ENCODE results near the gene KIAA2012. TPM values are rescaled to one million over a fixed set of nuclear protein-coding genes. Genes with fewer than 3 reads are reported as not detected.

KIAA2012 gene
- total and polyA plus RNA-seq, 2 of the 8 experiments (the other 6 are each of a cell fraction or from before 2014, with no cell fraction given) = not detected

DNA sequence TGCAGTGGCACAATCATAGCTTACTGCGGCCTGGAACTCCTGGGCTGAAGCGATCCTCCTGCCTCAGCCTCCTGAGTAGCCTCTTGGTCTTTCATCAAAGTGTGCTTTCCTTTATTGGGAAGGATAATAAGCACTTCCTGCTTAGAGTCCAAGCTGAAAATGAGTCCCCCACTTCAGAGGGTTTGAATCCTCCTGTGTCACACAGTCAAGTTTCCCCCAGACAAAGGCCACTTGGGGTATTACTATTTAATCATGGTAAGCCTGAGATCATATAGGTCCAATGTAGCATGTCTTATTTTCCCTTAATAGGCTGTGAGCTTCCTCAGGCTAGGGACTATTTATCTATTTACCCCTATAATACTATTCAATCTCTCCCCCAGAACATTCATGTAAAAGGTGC lies 11.4 kb upstream of the KIAA2012 start (continued):
- TF ChIP-seq SP2 (IDR thresholded peaks at IDR 0.05; ENCODE audit: low read length) (no peak), EGR1 (IDR thresholded peaks at IDR 0.05; ENCODE audit: borderline replicate concordance, low read depth, low read length) (no peak), SRF (IDR thresholded peaks at IDR 0.05; ENCODE audit: low read depth, low read length) (no peak), ZNF274 (IDR thresholded peaks at IDR 0.05; ENCODE audit: borderline replicate concordance, extremely low read depth, low read length) (no peak)
- TF ChIP-seq, protein P1, sequence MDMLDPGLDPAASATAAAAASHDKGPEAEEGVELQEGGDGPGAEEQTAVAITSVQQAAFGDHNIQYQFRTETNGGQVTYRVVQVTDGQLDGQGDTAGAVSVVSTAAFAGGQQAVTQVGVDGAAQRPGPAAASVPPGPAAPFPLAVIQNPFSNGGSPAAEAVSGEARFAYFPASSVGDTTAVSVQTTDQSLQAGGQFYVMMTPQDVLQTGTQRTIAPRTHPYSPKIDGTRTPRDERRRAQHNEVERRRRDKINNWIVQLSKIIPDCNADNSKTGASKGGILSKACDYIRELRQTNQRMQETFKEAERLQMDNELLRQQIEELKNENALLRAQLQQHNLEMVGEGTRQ (IDR thresholded peaks at IDR 0.05; ENCODE audit: low read length) = no peak
- TF ChIP-seq, protein P2, sequence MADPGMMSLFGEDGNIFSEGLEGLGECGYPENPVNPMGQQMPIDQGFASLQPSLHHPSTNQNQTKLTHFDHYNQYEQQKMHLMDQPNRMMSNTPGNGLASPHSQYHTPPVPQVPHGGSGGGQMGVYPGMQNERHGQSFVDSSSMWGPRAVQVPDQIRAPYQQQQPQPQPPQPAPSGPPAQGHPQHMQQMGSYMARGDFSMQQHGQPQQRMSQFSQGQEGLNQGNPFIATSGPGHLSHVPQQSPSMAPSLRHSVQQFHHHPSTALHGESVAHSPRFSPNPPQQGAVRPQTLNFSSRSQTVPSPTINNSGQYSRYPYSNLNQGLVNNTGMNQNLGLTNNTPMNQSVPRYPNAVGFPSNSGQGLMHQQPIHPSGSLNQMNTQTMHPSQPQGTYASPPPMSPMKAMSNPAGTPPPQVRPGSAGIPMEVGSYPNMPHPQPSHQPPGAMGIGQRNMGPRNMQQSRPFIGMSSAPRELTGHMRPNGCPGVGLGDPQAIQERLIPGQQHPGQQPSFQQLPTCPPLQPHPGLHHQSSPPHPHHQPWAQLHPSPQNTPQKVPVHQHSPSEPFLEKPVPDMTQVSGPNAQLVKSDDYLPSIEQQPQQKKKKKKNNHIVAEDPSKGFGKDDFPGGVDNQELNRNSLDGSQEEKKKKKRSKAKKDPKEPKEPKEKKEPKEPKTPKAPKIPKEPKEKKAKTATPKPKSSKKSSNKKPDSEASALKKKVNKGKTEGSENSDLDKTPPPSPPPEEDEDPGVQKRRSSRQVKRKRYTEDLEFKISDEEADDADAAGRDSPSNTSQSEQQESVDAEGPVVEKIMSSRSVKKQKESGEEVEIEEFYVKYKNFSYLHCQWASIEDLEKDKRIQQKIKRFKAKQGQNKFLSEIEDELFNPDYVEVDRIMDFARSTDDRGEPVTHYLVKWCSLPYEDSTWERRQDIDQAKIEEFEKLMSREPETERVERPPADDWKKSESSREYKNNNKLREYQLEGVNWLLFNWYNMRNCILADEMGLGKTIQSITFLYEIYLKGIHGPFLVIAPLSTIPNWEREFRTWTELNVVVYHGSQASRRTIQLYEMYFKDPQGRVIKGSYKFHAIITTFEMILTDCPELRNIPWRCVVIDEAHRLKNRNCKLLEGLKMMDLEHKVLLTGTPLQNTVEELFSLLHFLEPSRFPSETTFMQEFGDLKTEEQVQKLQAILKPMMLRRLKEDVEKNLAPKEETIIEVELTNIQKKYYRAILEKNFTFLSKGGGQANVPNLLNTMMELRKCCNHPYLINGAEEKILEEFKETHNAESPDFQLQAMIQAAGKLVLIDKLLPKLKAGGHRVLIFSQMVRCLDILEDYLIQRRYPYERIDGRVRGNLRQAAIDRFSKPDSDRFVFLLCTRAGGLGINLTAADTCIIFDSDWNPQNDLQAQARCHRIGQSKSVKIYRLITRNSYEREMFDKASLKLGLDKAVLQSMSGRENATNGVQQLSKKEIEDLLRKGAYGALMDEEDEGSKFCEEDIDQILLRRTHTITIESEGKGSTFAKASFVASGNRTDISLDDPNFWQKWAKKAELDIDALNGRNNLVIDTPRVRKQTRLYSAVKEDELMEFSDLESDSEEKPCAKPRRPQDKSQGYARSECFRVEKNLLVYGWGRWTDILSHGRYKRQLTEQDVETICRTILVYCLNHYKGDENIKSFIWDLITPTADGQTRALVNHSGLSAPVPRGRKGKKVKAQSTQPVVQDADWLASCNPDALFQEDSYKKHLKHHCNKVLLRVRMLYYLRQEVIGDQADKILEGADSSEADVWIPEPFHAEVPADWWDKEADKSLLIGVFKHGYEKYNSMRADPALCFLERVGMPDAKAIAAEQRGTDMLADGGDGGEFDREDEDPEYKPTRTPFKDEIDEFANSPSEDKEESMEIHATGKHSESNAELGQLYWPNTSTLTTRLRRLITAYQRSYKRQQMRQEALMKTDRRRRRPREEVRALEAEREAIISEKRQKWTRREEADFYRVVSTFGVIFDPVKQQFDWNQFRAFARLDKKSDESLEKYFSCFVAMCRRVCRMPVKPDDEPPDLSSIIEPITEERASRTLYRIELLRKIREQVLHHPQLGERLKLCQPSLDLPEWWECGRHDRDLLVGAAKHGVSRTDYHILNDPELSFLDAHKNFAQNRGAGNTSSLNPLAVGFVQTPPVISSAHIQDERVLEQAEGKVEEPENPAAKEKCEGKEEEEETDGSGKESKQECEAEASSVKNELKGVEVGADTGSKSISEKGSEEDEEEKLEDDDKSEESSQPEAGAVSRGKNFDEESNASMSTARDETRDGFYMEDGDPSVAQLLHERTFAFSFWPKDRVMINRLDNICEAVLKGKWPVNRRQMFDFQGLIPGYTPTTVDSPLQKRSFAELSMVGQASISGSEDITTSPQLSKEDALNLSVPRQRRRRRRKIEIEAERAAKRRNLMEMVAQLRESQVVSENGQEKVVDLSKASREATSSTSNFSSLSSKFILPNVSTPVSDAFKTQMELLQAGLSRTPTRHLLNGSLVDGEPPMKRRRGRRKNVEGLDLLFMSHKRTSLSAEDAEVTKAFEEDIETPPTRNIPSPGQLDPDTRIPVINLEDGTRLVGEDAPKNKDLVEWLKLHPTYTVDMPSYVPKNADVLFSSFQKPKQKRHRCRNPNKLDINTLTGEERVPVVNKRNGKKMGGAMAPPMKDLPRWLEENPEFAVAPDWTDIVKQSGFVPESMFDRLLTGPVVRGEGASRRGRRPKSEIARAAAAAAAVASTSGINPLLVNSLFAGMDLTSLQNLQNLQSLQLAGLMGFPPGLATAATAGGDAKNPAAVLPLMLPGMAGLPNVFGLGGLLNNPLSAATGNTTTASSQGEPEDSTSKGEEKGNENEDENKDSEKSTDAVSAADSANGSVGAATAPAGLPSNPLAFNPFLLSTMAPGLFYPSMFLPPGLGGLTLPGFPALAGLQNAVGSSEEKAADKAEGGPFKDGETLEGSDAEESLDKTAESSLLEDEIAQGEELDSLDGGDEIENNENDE (IDR thresholded peaks at IDR 0.05; ENCODE audit: insufficient replicate concordance, low read length) = no peak

Data from H1 (cell line).